Camera-type eye (tissue), 1 donor: ENCODE data around the gene SRP14. TPM values are rescaled to one million over a fixed set of nuclear protein-coding genes. Genes with fewer than 3 reads are reported as not detected.

ENCODE experiments used
- total RNA-seq: library from RNA; depleted of rRNA; stranded (reverse); fragments of >200 nt; gene quantifications from one replicate; pipeline ENCODE4 v1.2.3, GENCODE V29; 2014

SRP14 gene
- 252 TPM for total RNA-seq

GRCh38 chr15:40038638-40039543 lies at the start of gene SRP14:
TSS of gene SRP14 (minus strand) at chr15:40039181. CDS start at chr15:40039116, 65 bp downstream.

Other genes with a start within 250 kb of the SRP14 start
- gene GPR176, start 118.9 kb downstream of the SRP14 start, total RNA-seq: 19.8 TPM
- gene EIF2AK4, start 105.1 kb downstream of the SRP14 start, total RNA-seq: 47.9 TPM
- 20.1 TPM for gene BMF, start 69.7 kb upstream of the SRP14 start, total RNA-seq
- 14.3 TPM for gene BUB1B, start 121.9 kb upstream of the SRP14 start, total RNA-seq
- 5.4 TPM for gene PAK6, start 199.9 kb upstream of the SRP14 start, total RNA-seq
- gene ANKRD63, start 243.9 kb upstream of the SRP14 start, total RNA-seq: not detected